ENCODE measurements around the gene MAP2K7.
"Not testable (repeated sequence)": the region's sequence is repeated elsewhere in the genome, so short reads cannot be mapped to it uniquely, and the experiment has no call there.

The MAP2K7 gene

DNA sequence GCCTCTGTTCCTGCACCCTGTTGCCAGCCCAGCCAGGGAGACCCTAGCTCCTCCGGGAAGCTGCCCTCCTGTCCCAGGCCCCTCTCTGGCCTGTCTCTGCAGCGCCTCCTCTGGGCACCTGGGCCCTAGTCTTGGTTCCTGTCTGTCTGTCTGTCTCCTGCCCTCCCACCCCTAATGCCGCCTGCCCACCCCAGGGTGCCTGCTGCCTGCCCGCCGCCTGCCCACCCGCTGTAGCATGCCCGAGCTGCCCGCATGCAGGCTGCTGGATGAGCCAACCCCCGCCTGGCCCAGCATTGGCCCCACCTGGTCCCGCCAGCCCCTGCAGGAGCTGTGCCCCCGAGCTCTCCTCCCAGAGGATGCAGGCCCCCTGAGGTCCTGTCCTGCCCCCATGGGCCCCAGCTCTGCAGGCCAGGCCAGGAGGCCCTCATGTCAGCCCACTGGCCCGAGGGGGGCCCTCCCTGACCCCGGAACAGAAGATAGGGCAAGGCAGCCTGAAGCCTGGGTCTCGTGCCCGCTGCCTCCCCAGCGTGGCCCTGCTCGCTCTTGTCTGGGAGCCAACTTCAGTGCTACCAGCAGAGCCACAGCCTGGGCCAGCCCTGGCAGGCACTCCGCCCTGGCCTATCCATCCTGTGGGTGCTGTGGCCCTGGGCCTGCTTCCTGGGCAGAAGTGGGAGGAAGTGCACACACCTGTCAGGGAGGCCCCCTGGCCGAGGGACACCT, 5.2 kb downstream of the MAP2K7 start:
- no peak for DNase-seq

GRCh38 chr19:7909471-7910067, 5.9 kb downstream of the MAP2K7 start:
- DNase-seq: no peak

- DNase-seq: no peak
Observed at GRCh38 chr19:7910321-7911161, 6.9 kb downstream of the MAP2K7 start.

DNA sequence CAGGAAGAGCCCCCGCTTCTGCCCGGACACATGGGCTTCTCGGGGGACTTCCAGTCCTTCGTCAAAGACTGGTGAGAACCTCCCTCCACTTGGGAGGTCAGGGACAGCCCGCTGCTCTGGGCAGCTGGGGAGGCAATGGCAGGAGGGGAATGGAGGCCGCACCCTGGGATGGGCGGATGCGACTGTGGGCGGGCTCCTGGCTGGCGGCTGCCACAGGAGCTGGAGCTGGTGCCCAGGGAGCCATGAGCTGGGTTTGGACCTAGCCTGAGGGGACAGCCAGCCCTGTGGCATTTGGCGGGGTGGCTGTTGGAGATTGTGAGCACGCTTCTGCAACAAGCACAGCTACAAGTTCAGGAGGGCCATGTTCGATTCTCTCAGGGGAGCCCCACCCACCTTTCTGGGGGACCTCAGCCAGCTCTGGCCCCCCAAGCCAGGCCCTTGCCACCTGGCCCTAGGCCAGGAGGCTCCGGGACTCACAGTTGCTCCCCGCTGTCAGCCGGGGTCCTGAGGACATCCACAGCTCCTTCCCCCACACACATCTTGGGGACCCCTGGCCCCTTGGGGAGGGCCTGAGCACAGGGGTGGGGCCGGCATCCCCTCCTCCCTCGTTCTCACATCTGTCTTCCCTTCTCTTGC, 7.9 kb downstream of the MAP2K7 start:
- DNase-seq: no peak

GRCh38 chr19:7912144-7912696, 8.5 kb downstream of the MAP2K7 start:
- no peak for DNase-seq

DNA sequence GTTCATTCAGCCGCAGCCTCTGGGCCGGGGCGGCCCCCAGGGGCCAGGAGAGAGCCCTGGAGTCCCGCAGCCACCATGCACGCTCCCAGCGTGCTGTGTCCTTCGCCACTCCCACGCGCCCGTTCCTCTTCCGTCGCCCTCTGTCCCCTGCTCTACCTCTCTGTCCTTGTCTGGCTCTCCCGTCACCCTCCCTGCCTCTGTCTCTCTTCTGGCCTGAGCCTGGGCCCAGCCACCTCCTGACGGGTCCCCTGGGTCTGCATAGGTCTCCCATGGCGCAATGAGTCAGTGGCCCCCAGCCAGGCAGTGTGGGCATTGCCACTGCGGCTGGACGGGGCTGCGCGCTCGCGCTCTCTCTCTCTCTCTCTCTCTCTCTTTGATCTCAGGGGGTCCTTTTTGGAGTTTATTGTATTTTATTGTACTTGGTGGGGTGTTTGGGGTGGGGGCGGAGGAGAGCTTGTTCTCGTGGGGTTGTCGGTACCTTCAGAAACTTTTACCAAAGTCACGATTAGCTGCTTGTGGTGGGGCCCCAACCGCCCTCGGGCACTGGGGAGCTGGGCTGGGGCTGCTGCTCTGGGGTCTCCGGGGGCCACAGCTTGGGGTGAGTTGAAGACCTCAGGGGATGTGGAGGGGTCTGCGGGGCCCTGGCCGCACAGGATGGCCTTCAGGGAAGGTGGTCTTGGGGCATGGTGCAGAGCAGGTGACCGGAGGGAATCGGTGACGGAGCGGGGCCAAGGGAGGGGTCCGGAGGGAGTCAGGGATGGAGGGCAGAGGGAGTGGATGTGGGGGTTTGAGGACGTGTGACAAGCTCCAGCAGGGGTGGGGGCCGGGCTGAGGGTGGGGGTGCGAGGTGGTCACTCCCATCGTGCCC, 9.3 kb downstream of the MAP2K7 start:
- DNase-seq: no peak

- no peak for DNase-seq
Observed at GRCh38 chr19:7913652-7914051, 10.0 kb downstream of the MAP2K7 start.

DNA sequence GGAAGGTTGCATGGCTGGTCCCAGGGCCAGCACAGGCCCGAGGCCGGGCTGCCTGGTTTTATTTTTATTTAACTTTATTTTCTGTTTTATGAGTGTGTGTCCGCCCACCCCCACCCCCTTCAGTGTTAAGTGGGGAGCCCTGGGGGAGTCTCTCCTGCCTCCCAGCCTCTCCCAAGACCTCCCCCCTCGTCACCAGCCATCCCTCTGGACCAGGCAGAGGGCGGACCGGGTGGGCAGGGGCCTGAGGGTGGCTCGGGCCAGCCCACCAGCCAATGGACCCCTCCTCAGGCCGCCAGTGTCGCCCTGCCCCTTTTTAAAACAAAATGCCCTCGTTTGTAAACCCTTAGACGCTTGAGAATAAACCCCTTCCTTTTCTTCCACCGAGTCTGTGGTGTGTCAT, 10.4 kb downstream of the MAP2K7 start:
- DNase-seq: no peak

GRCh38 chr19:7914598-7915045, 10.9 kb downstream of the MAP2K7 start, which contains the start of gene TGFBR3L:
Gene TGFBR3L (plus strand): TSS chr19:7914830.
- no peak for DNase-seq

DNA sequence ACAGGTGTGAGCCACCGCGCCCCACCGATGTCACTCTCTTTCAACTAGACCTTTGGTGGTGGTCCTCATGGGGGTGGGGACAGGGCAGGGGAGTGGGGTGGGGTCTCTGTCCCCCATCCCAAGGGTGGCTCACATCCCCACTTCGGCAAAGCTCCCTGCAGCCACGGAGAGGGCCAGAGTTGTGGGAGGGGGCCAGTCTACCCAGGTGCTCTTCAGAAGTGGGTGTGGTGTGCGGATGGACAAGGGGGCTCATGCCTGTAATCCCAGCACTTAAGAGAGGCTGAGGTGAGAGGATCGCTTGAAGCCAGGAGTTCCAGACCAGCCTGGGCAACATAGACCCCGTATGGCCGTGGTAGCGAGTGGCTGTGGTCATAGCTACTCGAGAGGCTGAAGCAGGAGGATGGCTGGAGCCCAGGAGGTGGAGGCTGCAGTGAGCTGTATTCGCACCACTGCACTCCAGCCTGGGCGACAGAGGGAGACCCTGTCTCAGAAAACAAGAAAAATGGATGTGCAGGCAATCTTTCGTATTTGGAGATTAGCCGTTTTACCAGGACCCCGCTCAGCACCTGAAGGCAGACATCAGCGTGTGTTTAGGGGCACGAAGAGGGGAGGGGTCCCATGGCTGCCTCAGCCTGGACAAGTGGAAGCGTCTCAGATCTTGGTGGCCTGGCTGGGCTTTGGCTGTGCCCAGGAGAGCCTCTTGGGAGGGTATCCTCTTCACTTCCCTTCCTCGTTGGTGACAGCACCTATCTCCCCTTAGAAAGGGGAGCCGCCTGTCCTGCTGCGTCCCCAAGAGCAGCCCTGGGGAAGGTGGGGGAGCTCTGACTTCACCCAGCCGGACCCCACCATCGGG, 11.8 kb downstream of the MAP2K7 start:
- no peak for DNase-seq

GRCh38 chr19:7916103-7916954, 12.7 kb downstream of the MAP2K7 start:
- no peak for DNase-seq

DNA sequence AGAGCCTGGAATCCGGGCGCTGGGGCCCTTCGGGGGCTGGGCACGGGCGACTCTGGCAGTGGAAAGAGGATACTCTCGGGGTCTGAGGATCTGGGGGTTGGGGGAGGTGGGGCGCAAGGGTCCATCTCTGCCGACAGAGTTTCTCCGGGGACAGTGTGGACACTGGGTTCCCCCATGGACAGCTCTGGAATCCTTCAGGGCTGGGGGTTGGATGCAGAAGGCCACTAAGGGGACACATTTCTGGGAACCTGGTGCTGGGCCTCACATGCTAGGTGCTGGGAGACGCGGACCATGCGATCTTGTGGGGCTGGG, 13.2 kb downstream of the MAP2K7 start:
- no peak for DNase-seq

- peak in 1 of 2 experiments; percentile 19 for DNase-seq
Observed at GRCh38 chr19:7917267-7918061, 13.8 kb downstream of the MAP2K7 start.

DNA sequence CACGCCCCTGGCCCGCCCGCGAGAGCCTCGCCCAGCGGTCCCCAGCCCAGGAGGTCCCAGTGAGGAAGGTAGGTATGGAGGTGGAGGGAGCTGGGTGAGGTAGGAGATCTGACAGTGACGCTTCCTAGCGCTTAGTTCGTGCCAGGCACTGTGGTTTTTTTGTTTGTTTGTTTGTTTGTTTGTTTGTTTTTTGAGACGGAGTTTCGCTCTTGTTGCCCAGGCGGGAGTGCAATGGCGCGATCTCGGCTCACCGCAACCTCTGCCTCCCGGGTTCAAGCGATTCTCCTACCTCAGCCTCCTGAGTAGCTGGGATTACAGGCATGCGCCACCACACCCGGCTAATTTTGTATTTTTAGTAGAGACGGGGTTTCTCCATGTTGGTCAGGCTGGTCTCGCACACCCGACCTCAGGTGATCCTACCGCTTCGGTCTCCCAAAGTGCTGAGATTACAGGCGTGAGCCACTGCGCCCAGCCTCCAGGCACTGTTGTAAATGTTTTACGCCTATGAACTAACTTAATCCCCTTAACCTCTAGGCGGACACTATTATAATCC, 14.5 kb downstream of the MAP2K7 start:
- not testable (repeated sequence) for DNase-seq

- DNase-seq: no peak
Observed at GRCh38 chr19:7918615-7919421, 15.1 kb downstream of the MAP2K7 start.

GRCh38 chr19:7919610-7920518, 16.2 kb downstream of the MAP2K7 start, which contains the start of gene SNAPC2:
Gene SNAPC2 (plus strand): TSS chr19:7920338. CDS start chr19:7920367, 29 bp downstream.
- DNase-seq: peak in 1 of 2 experiments; percentile 73

Measured in cerebellar nuclear complex (tissue), 1 donor.